Neuronal stem cell (in vitro differentiated cells): ENCODE measurements around the gene FBXL7.

ENCODE experiments used
- DNase-seq: peaks from one replicate; pipeline ENCODE4 v3.0.0-alpha.2; 2013; ENCODE audit warnings: low spot score
- H2AFZ ChIP-seq: one replicate; pipeline ENCODE4 v1.6.1; 2013; ENCODE audit warnings: mild to moderate bottlenecking, low read length, inconsistent platforms
- H2AK5ac ChIP-seq: 2 replicates; pipeline ENCODE4 v1.6.1; 2013; ENCODE audit warnings: low read depth, mild to moderate bottlenecking, inconsistent platforms, low read length, moderate library complexity, mixed read lengths
- H2BK120ac ChIP-seq: 2 replicates; pipeline ENCODE4 v1.6.1; 2013; ENCODE audit warnings: low read depth, mild to moderate bottlenecking, inconsistent platforms, low read length, moderate library complexity, mixed read lengths
- H2BK12ac ChIP-seq: one replicate; pipeline ENCODE4 v1.6.1; 2013; ENCODE audit warnings: low read length, inconsistent platforms
- H2BK15ac ChIP-seq: 2 replicates; pipeline ENCODE4 v1.6.1; 2013; ENCODE audit warnings: mild to moderate bottlenecking, low read length, inconsistent platforms, mixed read lengths
- H2BK5ac ChIP-seq: one replicate; pipeline ENCODE4 v1.6.1; 2013; ENCODE audit warnings: inconsistent platforms, mild to moderate bottlenecking, low read length, moderate library complexity
- H3K14ac ChIP-seq: one replicate; pipeline ENCODE4 v1.6.1; 2013; ENCODE audit warnings: low read length, inconsistent platforms
- H3K18ac ChIP-seq: 2 replicates; pipeline ENCODE4 v1.6.1; 2013; ENCODE audit warnings: low read length, inconsistent platforms
- H3K23ac ChIP-seq: 2 replicates; pipeline ENCODE4 v1.6.1; 2013; ENCODE audit warnings: low read depth, mild to moderate bottlenecking, mixed read lengths, low read length, inconsistent platforms; ENCODE audit not compliant: poor library complexity
- H3K27ac ChIP-seq: replicated peaks from 3 replicates; pipeline ENCODE4 v1.5.1; 2013; ENCODE audit warnings: low read length, inconsistent platforms
- H3K27me3 ChIP-seq, 3 experiments: 2 replicates each; pipeline ENCODE4 v1.6.1; 2013; ENCODE audit warnings: low read length in 3 of 3, mild to moderate bottlenecking in 2 of 3, inconsistent platforms in 1 of 3, low read depth in 1 of 3, mixed read lengths in 1 of 3, moderate library complexity in 1 of 3; ENCODE audit not compliant: control insufficient read depth in 3 of 3, insufficient read depth in 3 of 3
- H3K36me3 ChIP-seq, 2 donors: replicated peaks in 1 of 2; 2 replicates each; pipeline ENCODE4 v1.6.1; 2013; ENCODE audit warnings: low read length in 2 of 2; ENCODE audit not compliant: control insufficient read depth in 2 of 2, insufficient read depth in 2 of 2
- H3K4ac ChIP-seq: 2 replicates; pipeline ENCODE4 v1.6.1; 2013; ENCODE audit warnings: inconsistent platforms, mild to moderate bottlenecking, low read length, moderate library complexity
- H3K4me1 ChIP-seq, 2 donors: 1 replicate in 1 of 2; 2 replicates in 1 of 2; pipeline ENCODE4 v1.6.1; 2013; ENCODE audit warnings: low read length in 2 of 2, low read depth in 1 of 2; ENCODE audit not compliant: control insufficient read depth in 2 of 2, insufficient read depth in 1 of 2
- H3K4me2 ChIP-seq: one replicate; pipeline ENCODE4 v1.6.1; 2013; ENCODE audit warnings: mild to moderate bottlenecking, low read length, inconsistent platforms; ENCODE audit not compliant: insufficient read depth, poor library complexity, severe bottlenecking
- H3K4me3 ChIP-seq, 2 donors: 2 replicates each; pipeline ENCODE4 v1.5.1; 2013; ENCODE audit warnings: low read length in 2 of 2, mild to moderate bottlenecking in 2 of 2, inconsistent platforms in 1 of 2, moderate library complexity in 1 of 2
- H3K79me1 ChIP-seq: one replicate; pipeline ENCODE4 v1.6.1; 2013; ENCODE audit warnings: low read depth, mild to moderate bottlenecking, inconsistent platforms, low read length, moderate library complexity
- H3K9ac ChIP-seq: one replicate; pipeline ENCODE4 v1.6.1; 2013; ENCODE audit warnings: mild to moderate bottlenecking, low read depth, low read length, inconsistent platforms; ENCODE audit not compliant: poor library complexity
- H3K9me3 ChIP-seq, 2 donors: replicated peaks in 1 of 2; 2 replicates each; pipeline versions ENCODE3 to v1.6.1; 2013; ENCODE audit warnings: low read length in 2 of 2, mild to moderate bottlenecking in 2 of 2, inconsistent platforms in 1 of 2, low read depth in 1 of 2, mixed read lengths in 1 of 2, moderate library complexity in 1 of 2; ENCODE audit not compliant: control insufficient read depth in 2 of 2, insufficient read depth in 1 of 2
- H4K8ac ChIP-seq: one replicate; pipeline ENCODE4 v1.6.1; 2013; ENCODE audit warnings: low read depth, mild to moderate bottlenecking, inconsistent platforms, low read length, moderate library complexity
- H4K91ac ChIP-seq: one replicate; pipeline ENCODE4 v1.6.1; 2013; ENCODE audit warnings: low read length, low read depth, mild to moderate bottlenecking, inconsistent platforms; ENCODE audit not compliant: poor library complexity
- WGBS, 2 donors: extraction: QIAGEN DNeasy Blood & Tissue Kit; methylation state at CpG; one replicate each; pipeline ENCODE4 v1.1.7; 2013; ENCODE audit warnings: missing lambda C conversion rate in 2 of 2, mixed read lengths in 1 of 2; ENCODE audit not compliant: insufficient read length in 2 of 2, insufficient replicate concordance in 1 of 2; ENCODE audit errors: extremely low coverage in 2 of 2; 5-methylcytosine and 5-hydroxymethylcytosine counted together

FBXL7 gene

GRCh38 chr5:15737871-15738664 is 238.1 kb downstream of the FBXL7 start:
- no peak overlapping the region for H4K8ac ChIP-seq
- no peaks in the 10 kb centered on the region for H3K4me1 ChIP-seq
- WGBS, 2 donors = no CpG with 5 or more reads among the region's 5 CpGs
- no peaks in the 10 kb centered on the region for H3K27me3 ChIP-seq
- H3K23ac ChIP-seq = no peak overlapping the region
- no peak overlapping the region for H2BK120ac ChIP-seq
- H3K27ac ChIP-seq = no peak overlapping the region
- H2AFZ ChIP-seq = no peak overlapping the region
- H3K79me1 ChIP-seq = no peaks in the 10 kb centered on the region
- no peak overlapping the region for H3K4me2 ChIP-seq
- no peak overlapping the region for H3K9ac ChIP-seq
- H3K18ac ChIP-seq = no peak overlapping the region
- no peak overlapping the region for H2AK5ac ChIP-seq
- H2BK5ac ChIP-seq = no peak overlapping the region
- H3K4me3 ChIP-seq = no peak overlapping the region
- no peak overlapping the region for H3K4ac ChIP-seq
- H2BK12ac ChIP-seq = no peak overlapping the region
- no peak overlapping the region for H3K14ac ChIP-seq
- no peak for DNase-seq
- no peak overlapping the region for H2BK15ac ChIP-seq
- no peaks in the 10 kb centered on the region for H3K36me3 ChIP-seq
- no peak overlapping the region for H4K91ac ChIP-seq
- H3K9me3 ChIP-seq = no peaks in the 10 kb centered on the region

- no peak for DNase-seq
- Histone ChIP-seq H3K36me3 (no peaks in the 10 kb centered on the region), H2BK5ac (no peak overlapping the region), H2BK120ac (no peak overlapping the region), H3K4me1 (no peaks in the 10 kb centered on the region), H3K18ac (no peak overlapping the region), H3K23ac (no peak overlapping the region), H3K27me3 (no peaks in the 10 kb centered on the region), H4K8ac (no peak overlapping the region), H3K4me2 (no peak overlapping the region), H3K14ac (no peak overlapping the region), H3K9ac (no peak overlapping the region), H3K27ac (no peak overlapping the region), H3K9me3 (peaks cover 0 to 7% of the 10 kb centered on the region in 2 donors), H2BK15ac (no peak overlapping the region), H4K91ac (no peak overlapping the region), H2AFZ (no peak overlapping the region), H2AK5ac (no peak overlapping the region), H3K4ac (no peak overlapping the region), H3K79me1 (no peaks in the 10 kb centered on the region), H2BK12ac (no peak overlapping the region), H3K4me3 (no peak overlapping the region)
Observed at GRCh38 chr5:15740383-15740782, 240.4 kb downstream of the FBXL7 start.

GRCh38 chr5:15741591-15741990 is 241.6 kb downstream of the FBXL7 start:
- H4K8ac ChIP-seq = no peak overlapping the region
- H4K91ac ChIP-seq = no peak overlapping the region
- no peak overlapping the region for H3K9ac ChIP-seq
- no peak for DNase-seq
- no CpG with 5 or more reads among the region's 5 CpGs for WGBS, 2 donors
- H3K27me3 ChIP-seq = no peaks in the 10 kb centered on the region
- H3K4me3 ChIP-seq = no peak overlapping the region
- H2BK120ac ChIP-seq = no peak overlapping the region
- H3K4me1 ChIP-seq = no peaks in the 10 kb centered on the region
- H3K79me1 ChIP-seq = peaks cover 2% of the 10 kb centered on the region
- H3K4ac ChIP-seq = no peak overlapping the region
- H3K27ac ChIP-seq = no peak overlapping the region
- no peak overlapping the region for H2BK15ac ChIP-seq
- H3K18ac ChIP-seq = no peak overlapping the region
- H3K36me3 ChIP-seq = no peaks in the 10 kb centered on the region
- no peak overlapping the region for H2AFZ ChIP-seq
- no peak overlapping the region for H2BK12ac ChIP-seq
- H2AK5ac ChIP-seq = no peak overlapping the region
- H3K23ac ChIP-seq = no peak overlapping the region
- H2BK5ac ChIP-seq = no peak overlapping the region
- peaks cover 0 to 7% of the 10 kb centered on the region in 2 donors for H3K9me3 ChIP-seq
- no peak overlapping the region for H3K4me2 ChIP-seq
- H3K14ac ChIP-seq = no peak overlapping the region

- WGBS, 2 donors = no CpG with 5 or more reads among the region's 2 CpGs
- Histone ChIP-seq H3K9me3 (peaks cover 0 to 7% of the 10 kb centered on the region in 2 donors), H3K79me1 (peaks cover 5% of the 10 kb centered on the region), H4K8ac (no peak overlapping the region), H3K4me3 (no peak overlapping the region), H3K9ac (no peak overlapping the region), H3K4me2 (no peak overlapping the region), H2AFZ (no peak overlapping the region), H3K18ac (no peak overlapping the region), H2BK12ac (no peak overlapping the region), H3K23ac (no peak overlapping the region), H3K27me3 (no peaks in the 10 kb centered on the region), H2BK5ac (no peak overlapping the region), H2BK15ac (no peak overlapping the region), H3K36me3 (no peaks in the 10 kb centered on the region), H2BK120ac (no peak overlapping the region), H3K27ac (no peak overlapping the region), H2AK5ac (no peak overlapping the region), H4K91ac (no peak overlapping the region), H3K4me1 (no peaks in the 10 kb centered on the region), H3K4ac (no peak overlapping the region), H3K14ac (no peak overlapping the region)
- no peak for DNase-seq
Observed at GRCh38 chr5:15746833-15747232, 246.9 kb downstream of the FBXL7 start.
